ENCODE results near the gene DGKG.

The DGKG gene

DNA sequence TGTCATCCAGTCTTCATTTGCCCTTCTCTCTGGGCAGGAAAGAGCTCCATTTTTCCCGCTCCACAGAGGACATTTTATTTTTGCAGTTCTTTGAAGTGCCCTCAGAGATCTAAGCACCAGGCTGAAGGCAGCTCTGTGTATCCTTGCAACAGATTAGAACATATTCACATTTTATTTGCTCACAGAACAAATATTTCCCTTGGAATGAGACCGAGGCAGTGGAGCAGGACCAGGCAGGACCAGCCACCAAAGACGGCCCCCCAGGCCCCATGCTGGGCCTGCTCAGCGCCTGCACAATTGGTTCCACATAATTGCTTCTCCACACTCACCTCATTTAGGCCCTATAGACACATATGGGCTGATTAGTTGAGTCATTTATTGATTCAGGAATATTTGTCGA is 237.4 kb downstream of the DGKG start:
- no peak for TF ChIP-seq CTCF (IDR thresholded peaks at IDR 0.05; ENCODE audit: borderline replicate concordance, control extremely low read depth, extremely low read depth, insufficient read depth, missing control alignments)
- DNase-seq (ENCODE audit: low spot score): no peak
- in situ Hi-C loops (cut with MboI; ENCODE audit: low sequenced_read_pairs, unreplicated experiment): no loop called here

GRCh38 chr3:186123012-186123411 is 239.0 kb downstream of the DGKG start:
- TF ChIP-seq CTCF (IDR thresholded peaks at IDR 0.05; ENCODE audit: borderline replicate concordance, control extremely low read depth, extremely low read depth, insufficient read depth, missing control alignments): no peak
- in situ Hi-C loops (cut with MboI; ENCODE audit: low sequenced_read_pairs, unreplicated experiment): no loop called here
- no peak for DNase-seq (ENCODE audit: low spot score)

DNA sequence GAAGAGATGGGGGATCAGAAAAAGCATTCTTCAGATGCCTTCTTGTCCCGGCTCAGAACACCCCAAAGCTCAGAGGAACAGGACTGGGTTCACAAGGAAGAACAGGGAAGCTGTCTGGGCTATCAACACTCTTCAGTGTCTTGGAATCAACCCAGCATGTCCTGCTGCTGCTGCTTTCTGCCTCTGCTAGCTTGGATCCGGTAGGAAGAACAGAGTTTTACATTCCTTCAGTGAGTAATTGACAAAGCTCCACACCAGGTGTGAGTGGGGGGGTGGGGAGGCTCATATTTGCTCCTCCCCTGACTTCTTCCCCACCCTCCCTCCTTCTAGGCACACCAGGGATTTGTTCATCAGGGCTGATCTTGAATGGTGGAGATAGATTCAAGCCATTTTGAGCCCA is 240.1 kb downstream of the DGKG start:
- no peak for DNase-seq (ENCODE audit: low spot score)
- TF ChIP-seq CTCF (IDR thresholded peaks at IDR 0.05; ENCODE audit: borderline replicate concordance, control extremely low read depth, extremely low read depth, insufficient read depth, missing control alignments): no peak
- in situ Hi-C loops (cut with MboI; ENCODE audit: low sequenced_read_pairs, unreplicated experiment): no loop called here

DNA sequence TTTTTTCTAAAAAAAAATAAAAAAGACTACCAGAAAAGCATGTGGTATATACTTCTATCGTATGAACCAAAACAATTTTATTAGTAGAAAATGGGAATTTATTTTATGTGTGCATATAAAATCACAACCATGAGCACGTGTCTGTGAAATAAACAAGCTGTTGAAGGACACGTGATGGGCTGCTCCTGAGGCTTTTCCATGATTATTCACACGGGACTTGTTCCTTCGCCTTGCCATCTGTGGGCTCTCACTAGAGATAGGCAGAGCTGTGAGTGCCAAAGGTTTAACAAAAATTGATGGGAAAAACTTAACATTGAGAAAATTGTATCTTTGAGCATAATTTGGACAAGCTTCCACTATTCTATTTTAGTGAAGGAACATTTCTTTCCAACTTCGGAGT is 240.8 kb downstream of the DGKG start:
- no peak for TF ChIP-seq CTCF (IDR thresholded peaks at IDR 0.05; ENCODE audit: borderline replicate concordance, control extremely low read depth, extremely low read depth, insufficient read depth, missing control alignments)
- DNase-seq (ENCODE audit: low spot score): no peak
- in situ Hi-C loops (cut with MboI; ENCODE audit: low sequenced_read_pairs, unreplicated experiment): no loop called here

DNA sequence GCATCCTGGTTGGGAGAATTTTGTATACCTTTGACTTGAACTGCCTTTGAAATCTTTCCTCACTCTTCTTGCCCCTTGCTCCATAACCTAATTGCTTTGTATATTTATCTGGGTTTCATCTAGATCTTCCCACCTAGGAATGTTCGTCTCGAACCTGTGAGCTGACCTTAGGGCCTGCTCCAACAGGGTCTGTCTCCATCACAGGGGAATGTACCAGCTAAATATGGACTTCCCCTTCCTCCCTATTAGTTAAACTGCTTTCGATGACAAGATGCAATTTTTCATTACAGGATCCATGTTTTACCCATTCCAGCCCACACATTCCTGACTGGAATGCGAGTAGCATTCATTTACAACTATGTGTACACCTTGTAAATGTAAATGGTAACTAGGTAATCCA is 242.5 kb downstream of the DGKG start:
- TF ChIP-seq CTCF (IDR thresholded peaks at IDR 0.05; ENCODE audit: borderline replicate concordance, control extremely low read depth, extremely low read depth, insufficient read depth, missing control alignments): no peak
- DNase-seq (ENCODE audit: low spot score): no peak
- in situ Hi-C loops (cut with MboI; ENCODE audit: low sequenced_read_pairs, unreplicated experiment): no loop called here

- in situ Hi-C loops (cut with MboI; ENCODE audit: low sequenced_read_pairs, unreplicated experiment): no loop called here
- no peak for DNase-seq (ENCODE audit: low spot score)
- no peak for TF ChIP-seq CTCF (IDR thresholded peaks at IDR 0.05; ENCODE audit: borderline replicate concordance, control extremely low read depth, extremely low read depth, insufficient read depth, missing control alignments)
Observed at GRCh38 chr3:186118692-186119091, 243.3 kb downstream of the DGKG start.

Data from GM13976 (cell line).